Lower leg skin (tissue), 3 donors: ENCODE results near the gene POM121.
"Not testable (repeated sequence)": the region's sequence is repeated elsewhere in the genome, so short reads cannot be mapped to it uniquely, and the experiment has no call there.

Experiments used
- POLR2A ChIP-seq, 2 donors: fragments of 450-650 bp; IDR thresholded peaks; one replicate each; pipeline ENCODE4 v1.6.1; 2016 to 2017; ENCODE audit warnings: antibody characterized with exemption in 2 of 2, mild to moderate bottlenecking in 1 of 2, moderate library complexity in 1 of 2
- TF ChIP-seq, protein P1 (sequence below), 3 donors: fragments of 450-650 bp; IDR thresholded peaks; one replicate each; pipeline ENCODE4 v1.5.1; 2016; ENCODE audit warnings: antibody characterized with exemption in 3 of 3, mild to moderate bottlenecking in 3 of 3, moderate library complexity in 2 of 3

DNA sequence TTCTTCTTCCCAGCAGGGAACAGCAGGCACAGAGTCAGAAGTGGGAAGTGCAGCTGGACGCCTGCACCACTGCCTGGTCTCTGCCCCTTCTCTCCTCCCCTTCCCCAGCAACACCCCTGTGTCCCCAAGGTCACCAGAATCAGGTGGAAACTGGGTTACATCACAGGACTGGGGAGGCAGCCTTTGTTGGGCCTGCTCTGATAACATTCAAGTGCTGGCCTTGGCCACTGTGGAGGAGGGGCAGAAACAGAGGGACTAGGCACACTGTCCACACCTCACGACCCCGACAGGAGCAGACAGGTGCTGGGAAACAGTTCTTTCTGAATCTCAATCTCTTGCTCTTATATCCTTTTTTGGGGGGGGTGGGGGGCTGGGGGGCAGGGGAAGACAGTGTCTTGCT is 42.0 kb downstream of the POM121 start:
- TF ChIP-seq, protein P1, sequence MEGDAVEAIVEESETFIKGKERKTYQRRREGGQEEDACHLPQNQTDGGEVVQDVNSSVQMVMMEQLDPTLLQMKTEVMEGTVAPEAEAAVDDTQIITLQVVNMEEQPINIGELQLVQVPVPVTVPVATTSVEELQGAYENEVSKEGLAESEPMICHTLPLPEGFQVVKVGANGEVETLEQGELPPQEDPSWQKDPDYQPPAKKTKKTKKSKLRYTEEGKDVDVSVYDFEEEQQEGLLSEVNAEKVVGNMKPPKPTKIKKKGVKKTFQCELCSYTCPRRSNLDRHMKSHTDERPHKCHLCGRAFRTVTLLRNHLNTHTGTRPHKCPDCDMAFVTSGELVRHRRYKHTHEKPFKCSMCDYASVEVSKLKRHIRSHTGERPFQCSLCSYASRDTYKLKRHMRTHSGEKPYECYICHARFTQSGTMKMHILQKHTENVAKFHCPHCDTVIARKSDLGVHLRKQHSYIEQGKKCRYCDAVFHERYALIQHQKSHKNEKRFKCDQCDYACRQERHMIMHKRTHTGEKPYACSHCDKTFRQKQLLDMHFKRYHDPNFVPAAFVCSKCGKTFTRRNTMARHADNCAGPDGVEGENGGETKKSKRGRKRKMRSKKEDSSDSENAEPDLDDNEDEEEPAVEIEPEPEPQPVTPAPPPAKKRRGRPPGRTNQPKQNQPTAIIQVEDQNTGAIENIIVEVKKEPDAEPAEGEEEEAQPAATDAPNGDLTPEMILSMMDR (IDR thresholded peaks at IDR 0.05): not testable (repeated sequence)
- not testable (repeated sequence) for TF ChIP-seq POLR2A (IDR thresholded peaks at IDR 0.05)
